HG03045 (cell line): Measurements from ENCODE around the gene CCDC18.
"Not testable (repeated sequence)": the region's sequence is repeated elsewhere in the genome, so short reads cannot be mapped to it uniquely, and the experiment has no call there.

Experiments used
- ATAC-seq: cut with Tn5 transposase; IDR thresholded peaks from one replicate; pipeline ENCODE4 v1.9.1; 2021; ENCODE audit warnings: mild to moderate bottlenecking, moderate library complexity; ENCODE audit not compliant: unreplicated experiment

CCDC18 gene, protein sequence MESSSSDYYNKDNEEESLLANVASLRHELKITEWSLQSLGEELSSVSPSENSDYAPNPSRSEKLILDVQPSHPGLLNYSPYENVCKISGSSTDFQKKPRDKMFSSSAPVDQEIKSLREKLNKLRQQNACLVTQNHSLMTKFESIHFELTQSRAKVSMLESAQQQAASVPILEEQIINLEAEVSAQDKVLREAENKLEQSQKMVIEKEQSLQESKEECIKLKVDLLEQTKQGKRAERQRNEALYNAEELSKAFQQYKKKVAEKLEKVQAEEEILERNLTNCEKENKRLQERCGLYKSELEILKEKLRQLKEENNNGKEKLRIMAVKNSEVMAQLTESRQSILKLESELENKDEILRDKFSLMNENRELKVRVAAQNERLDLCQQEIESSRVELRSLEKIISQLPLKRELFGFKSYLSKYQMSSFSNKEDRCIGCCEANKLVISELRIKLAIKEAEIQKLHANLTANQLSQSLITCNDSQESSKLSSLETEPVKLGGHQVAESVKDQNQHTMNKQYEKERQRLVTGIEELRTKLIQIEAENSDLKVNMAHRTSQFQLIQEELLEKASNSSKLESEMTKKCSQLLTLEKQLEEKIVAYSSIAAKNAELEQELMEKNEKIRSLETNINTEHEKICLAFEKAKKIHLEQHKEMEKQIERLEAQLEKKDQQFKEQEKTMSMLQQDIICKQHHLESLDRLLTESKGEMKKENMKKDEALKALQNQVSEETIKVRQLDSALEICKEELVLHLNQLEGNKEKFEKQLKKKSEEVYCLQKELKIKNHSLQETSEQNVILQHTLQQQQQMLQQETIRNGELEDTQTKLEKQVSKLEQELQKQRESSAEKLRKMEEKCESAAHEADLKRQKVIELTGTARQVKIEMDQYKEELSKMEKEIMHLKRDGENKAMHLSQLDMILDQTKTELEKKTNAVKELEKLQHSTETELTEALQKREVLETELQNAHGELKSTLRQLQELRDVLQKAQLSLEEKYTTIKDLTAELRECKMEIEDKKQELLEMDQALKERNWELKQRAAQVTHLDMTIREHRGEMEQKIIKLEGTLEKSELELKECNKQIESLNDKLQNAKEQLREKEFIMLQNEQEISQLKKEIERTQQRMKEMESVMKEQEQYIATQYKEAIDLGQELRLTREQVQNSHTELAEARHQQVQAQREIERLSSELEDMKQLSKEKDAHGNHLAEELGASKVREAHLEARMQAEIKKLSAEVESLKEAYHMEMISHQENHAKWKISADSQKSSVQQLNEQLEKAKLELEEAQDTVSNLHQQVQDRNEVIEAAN (N-terminal part only)

DNA sequence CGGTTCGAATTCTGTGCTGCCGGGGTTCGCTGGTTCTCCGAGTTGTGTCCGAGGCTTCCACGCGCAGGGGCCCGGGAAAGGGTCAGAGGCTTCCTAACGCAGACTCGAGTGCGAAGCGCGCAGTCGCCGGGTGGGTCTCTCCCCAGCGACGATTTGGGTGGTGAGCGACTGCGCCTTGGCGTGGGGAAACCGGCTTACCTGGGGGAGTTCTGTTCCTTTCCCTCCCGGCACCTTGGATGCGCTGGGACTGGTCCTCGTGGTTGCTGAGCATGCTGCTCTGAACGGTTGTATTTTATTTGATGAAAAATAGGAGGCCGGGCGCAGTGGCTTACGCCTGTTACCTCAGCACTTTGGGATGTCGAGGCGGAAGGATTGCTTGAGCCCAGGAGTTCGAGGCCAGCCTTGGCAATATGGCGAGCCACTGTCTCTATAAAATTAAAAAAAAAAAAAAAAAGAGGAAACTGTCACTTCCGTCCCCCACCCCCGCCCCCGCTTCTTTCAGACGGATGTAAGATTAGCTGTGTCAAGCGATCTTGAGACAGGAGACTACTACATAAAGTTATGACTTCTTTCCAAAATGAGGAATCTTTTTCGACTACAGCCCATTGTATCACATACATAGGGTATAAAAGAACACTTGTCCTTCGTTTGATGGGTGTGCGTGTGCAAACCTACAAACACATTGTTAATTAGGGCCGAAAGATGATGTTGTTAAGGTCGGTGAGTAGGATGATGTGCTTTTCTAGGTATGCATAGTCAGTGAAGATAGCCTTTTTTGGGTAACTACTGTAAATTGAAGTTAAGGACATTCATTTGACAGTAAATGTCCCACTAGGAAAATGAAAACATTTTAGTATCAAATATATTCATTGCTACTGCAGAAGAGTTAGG lies at the start of gene CCDC18:
Gene CCDC18 (plus strand): TSS at position 2 of the 891 bp plus-strand sequence. CDS start 2,638 bp downstream, outside the sequence.
- peak; percentile 6 for ATAC-seq

GRCh38 chr1:93132638-93133037 lies 47.9 kb upstream of the CCDC18 start:
- ATAC-seq, result no peak

DNA sequence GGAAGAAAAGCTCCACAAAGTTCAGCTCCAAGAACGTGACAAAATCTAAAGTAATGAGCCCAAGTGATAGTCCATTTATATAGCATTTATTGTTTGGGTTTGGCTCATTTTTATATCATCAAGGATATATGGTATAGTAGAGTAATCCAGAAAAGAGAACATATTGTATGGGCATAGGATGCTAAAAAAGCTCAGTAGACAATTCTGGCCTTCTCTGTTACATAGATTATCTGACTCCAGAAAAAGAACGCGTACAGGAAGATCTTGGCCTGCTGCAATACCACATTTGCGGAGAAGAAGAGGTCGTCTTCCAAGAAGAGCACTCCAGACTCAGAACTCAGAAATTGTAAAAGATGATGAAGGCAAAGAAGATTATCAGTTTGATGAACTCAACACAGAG lies 44.1 kb upstream of the CCDC18 start:
- no peak for ATAC-seq

DNA sequence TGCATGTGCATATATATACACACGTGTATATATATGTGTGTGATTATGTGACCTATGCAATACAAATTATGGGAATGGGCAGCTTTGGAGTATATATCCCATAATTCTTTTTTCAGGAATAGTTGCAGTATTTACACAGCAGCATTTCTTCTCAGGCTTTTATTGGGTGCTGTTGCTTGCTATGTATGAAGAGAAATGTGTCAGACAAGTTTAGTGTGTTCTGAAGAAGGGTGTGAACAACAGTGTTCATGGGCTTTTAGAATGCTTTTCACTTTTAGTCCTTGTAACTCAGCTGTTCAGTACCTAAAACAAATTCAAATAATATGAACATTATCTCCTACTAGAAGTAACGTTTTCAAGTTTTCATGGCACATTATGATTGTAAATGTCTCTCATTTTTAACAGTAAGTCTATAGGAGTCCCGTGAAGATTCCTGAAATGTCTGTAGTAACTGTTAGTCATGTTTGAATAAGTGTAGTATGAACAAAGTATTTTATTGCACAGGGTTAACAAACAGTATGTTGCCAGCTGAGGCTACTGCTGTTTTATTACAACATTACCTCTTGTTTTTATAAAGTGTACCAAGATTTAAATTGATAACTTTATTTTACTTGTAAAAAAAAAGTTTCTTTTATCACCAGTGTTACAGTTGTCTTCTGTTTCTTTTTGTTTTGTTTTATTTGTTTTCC lies 42.8 kb upstream of the CCDC18 start:
- no peak for ATAC-seq

DNA sequence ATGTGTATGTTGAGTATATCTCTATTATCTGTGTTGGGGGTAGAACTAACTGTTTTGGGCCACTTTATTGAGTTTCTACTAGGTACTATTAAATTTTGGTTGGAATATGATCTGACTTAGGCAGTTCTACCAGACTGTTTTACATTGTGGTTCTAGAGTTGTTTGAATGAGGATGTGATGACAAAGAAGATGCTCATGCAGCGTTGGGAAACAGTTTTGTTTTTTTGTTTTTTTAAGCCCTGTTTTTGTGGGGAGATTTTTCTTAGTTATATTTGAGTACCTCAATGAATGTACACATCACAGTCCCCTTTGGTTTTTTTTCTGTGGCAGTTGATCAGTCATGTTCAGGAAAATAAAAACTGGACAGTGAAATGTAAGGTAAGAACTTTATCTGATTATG lies 40.4 kb upstream of the CCDC18 start:
- ATAC-seq, result no peak

DNA sequence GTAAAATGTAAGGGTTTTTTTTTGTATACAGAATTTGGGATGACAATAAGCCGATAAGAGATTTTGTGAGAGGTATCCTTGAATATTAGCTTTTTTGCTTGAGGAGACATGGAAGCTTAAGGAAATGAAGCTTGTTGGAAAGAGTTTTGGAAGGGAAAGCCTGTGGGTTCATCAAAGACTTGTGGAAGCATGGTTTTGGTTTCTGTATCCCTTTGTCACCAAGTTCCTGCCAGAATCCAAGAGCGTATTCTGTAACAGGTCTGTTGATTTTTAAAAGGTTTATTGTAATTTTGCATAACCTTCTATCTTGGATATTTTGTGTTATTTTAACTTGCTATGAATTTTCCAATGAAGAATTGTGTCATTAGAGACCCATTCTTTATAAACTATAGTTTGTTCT lies 38.4 kb upstream of the CCDC18 start:
- no peak for ATAC-seq

- ATAC-seq, result no peak
These were observed 37.4 kb upstream of the CCDC18 start for GRCh38 chr1:93143136-93143535.

DNA sequence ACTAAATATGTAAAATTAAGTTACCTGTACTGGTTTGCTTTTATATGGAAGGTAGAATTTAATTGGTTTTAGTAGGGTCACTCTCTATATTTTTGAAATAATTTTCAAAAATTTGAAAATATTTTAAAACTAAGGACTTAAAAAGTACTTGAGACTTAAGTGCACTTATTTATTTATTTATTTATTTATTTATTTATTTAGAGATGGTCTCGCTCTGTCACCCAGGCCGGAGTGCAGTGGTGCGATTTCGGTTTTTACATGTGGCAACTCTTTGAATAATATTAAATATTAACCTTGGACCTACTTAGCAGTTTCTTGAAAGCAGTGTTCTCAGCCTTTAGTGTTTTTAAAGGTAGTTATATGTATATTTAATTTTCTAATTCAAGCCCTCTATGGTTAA lies 36.8 kb upstream of the CCDC18 start:
- no peak for ATAC-seq

DNA sequence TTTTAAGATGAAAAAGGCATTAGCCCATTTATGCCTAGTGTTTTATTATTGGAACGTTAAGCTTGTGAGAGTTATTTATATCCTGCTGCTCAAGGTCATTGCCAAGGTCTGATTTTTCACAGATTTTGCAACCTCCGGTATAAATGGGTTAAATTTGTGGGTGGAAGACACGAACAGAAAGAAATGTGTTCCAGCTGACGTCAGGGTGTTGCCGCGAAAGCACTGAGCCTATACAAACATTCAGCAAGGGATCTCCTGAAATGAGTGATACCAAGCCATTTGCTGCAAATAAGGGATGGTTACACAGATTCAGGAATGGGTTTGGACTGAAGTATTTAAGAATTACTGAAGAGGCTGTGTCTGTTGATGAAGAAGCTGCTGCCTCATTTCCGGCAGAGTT lies 32.5 kb upstream of the CCDC18 start:
- no peak for ATAC-seq

DNA sequence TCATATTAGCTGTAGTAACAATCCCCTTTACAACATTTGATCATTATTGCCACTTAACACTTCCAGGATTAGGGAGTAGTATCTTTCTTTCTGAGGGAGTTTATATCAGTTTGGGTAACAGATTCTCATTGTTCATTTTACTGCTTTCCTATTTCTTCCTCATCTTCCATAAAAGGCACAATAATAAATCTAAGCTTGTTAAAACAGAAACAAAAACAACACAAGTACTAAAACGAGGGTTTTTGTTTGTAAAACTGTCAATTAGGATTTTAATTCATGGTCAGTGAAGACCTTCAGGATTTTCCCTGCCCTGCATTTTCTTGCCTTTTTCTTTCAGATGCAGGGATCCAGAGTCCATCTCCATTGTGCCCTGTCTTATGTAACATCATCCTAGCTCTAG lies 29.8 kb upstream of the CCDC18 start:
- no peak for ATAC-seq

- no peak for ATAC-seq
These were observed 29.1 kb upstream of the CCDC18 start for GRCh38 chr1:93151474-93151873.

- no peak for ATAC-seq
These were observed 27.7 kb upstream of the CCDC18 start for GRCh38 chr1:93152835-93153234.

DNA sequence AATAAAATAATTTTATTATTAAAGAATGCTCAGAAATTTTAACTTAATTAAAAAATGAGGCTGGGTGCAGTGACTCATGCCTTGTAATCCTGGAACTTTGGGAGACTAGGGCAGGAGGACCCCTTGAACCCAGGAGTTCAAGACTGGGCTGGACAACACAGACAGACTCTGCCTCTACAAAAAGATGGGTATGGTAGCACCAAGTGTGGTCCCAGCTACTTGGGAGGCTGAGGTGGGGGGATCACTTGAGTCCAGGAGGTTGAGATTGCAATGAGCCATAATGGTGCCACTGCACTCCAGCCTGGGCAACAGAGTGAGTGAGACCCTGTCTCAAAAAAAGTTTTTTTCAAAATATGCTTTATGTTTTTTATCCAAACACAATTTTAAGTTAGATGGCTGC lies 25.6 kb upstream of the CCDC18 start:
- ATAC-seq, result no peak

GRCh38 chr1:93155335-93155734 lies 25.2 kb upstream of the CCDC18 start:
- no peak for ATAC-seq

DNA sequence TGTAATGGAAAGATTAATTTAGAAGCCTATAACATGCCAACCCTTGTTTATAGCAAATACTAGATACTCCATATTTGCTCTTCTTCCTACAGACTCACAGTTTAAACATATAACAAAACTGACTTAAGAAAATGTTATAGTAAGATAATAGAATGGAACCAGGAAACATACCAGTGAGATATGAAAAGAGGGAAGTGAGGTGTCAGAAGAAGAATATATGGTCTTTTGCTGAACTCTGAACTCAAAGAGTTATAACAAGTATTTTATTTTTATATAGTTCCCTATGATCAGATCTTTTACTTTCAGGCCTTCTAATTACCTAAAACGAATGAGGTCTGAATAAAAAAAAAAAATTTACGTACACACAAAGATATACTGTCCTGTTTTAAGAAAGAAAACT lies 21.2 kb upstream of the CCDC18 start:
- no peak for ATAC-seq

DNA sequence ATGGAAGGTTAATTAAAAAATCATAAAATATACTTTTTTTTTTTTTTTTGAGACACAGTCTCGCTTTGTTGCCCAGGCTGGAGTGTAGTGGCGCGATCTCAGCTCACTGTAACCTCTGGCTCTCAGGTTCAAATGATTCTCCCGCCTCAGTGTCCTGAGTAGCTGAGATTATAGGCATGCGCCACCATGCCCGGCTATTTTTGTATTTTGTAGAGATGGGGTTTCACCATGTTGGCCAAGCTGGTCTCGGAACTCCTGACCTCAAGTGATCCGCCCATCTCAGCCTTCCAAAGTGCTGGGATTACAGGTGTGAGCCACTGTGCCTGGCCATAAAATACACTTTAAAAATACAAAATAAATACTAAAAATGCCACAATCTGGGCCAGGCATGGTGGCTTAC lies 17.2 kb upstream of the CCDC18 start:
- ATAC-seq, result not testable (repeated sequence)

- ATAC-seq, result no peak
These were observed 15.7 kb upstream of the CCDC18 start for GRCh38 chr1:93164816-93165215.

GRCh38 chr1:93165895-93166294 lies 14.6 kb upstream of the CCDC18 start:
- ATAC-seq, result not testable (repeated sequence)

- no peak for ATAC-seq
These were observed 13.5 kb upstream of the CCDC18 start for GRCh38 chr1:93167006-93167405.
